GM19025 (cell line): ENCODE results near the gene NPR3.
"Not testable (repeated sequence)": the region's sequence is repeated elsewhere in the genome, so short reads cannot be mapped to it uniquely, and the experiment has no call there.

Source experiments
- ATAC-seq: cut with Tn5 transposase; IDR thresholded peaks from one replicate; pipeline ENCODE4 v1.9.1; 2021; ENCODE audit warnings: mild to moderate bottlenecking, low read depth, moderate library complexity; ENCODE audit not compliant: unreplicated experiment

NPR3 gene

DNA sequence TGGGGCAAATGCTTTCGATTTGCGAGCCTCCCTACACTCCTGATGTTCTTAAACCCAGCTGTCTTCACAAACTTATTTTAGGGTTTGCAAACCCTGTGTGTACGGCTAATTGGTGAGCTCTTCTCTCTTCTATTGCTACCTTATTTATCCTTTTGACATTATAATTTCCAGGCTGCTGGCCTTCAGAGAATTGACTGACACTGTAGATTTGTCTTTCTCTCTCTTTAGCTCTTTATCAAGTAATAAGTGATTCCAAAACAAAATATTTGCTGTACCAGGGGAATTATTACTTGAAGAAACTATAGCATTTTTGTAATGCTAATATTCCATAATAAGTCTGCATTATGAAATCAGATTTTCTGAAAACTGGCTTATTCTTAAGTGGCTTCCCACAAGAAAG is 92.5 kb downstream of the NPR3 start:
- no peak for ATAC-seq

DNA sequence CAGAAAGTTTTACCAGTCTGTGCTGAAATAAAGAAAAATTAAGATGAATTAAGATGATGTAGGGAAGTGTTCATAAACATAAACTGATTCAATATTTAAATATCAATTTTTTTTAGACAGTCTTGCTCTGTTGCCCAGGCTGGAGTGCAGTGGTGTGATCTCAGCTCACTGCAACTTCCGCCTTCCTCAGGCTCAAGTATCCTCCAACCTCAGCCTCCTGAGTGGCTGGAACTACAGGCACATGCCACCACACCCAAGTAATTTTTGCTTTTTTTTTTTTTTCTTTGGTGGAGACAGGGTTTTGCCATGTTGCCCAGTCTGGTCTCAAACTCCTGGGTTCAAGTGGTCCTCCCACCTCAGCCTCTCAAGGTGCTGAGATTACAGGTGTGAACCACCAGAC is 94.3 kb downstream of the NPR3 start:
- not testable (repeated sequence) for ATAC-seq

- ATAC-seq, result no peak
Observed at GRCh38 chr5:32805971-32806638, 95.0 kb downstream of the NPR3 start.

GRCh38 chr5:32808783-32809182 is 97.7 kb downstream of the NPR3 start:
- no peak for ATAC-seq

- no peak for ATAC-seq
Observed at GRCh38 chr5:32810804-32811203, 99.7 kb downstream of the NPR3 start.

GRCh38 chr5:32812399-32812798 is 101.3 kb downstream of the NPR3 start:
- no peak for ATAC-seq

- no peak for ATAC-seq
Observed at GRCh38 chr5:32814141-32814540, 103.0 kb downstream of the NPR3 start.

GRCh38 chr5:32814620-32815019 is 103.5 kb downstream of the NPR3 start:
- ATAC-seq, result no peak

- no peak for ATAC-seq
Observed at GRCh38 chr5:32827981-32828380, 116.9 kb downstream of the NPR3 start.

DNA sequence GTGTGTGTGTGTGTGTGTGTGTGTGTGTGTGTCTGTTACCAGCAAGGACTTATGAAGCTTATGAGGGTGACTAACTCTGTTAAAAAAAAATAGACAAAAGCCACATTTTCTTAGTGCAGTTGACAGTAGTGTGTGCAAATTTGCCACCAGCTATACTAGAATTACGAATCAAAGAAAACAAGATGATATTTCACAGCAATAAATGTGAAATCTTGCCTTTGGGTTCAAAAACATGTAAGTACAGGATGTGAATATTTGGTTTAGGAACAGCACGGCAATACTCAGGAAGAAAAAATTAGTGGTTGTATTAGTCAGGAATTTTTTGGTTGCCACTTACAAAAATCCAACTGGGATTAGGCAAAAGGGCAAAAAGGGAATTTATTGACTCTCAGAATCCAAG is 117.4 kb downstream of the NPR3 start:
- no peak for ATAC-seq

DNA sequence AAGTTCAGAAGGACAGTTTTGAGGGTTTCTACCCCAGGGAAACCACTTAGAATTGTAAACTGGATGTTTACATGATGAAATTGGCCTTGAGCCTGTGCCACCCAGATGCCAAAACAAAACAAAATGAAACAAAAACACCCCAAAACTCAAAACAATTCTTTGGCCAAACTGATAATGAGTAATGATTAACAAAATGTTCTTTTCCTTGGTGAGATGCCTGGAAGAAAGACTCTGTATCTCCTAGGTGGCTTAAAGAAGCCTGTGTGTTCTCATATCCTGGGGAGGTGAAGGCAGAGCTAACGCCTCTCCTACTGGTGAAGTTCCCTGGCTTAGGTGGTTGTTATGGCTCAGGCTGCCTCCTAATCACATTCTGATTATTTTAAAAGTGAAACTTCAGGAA is 120.5 kb downstream of the NPR3 start:
- ATAC-seq, result no peak

GRCh38 chr5:32833127-32833526 is 122.0 kb downstream of the NPR3 start:
- ATAC-seq, result no peak

DNA sequence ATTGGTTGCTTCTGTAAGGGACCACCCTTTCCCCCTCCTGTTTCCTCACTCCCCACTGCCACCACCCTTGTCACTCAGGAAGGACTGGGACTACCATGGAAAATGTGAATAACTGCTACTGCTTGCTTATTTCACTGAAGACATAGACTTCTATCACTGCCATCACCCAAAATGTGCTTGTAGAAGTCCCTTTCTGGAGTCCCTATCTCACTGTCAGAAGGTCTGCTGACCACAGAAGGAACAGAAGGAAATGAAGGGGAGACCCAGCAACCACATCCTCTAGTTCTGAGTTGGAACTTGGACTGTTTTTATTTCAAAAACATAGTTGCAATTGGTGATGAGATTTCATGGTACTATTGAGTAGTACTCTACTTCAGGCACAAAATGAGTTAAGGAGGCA is 122.5 kb downstream of the NPR3 start:
- no peak for ATAC-seq

GRCh38 chr5:32834251-32834650 is 123.1 kb downstream of the NPR3 start:
- ATAC-seq, result no peak

DNA sequence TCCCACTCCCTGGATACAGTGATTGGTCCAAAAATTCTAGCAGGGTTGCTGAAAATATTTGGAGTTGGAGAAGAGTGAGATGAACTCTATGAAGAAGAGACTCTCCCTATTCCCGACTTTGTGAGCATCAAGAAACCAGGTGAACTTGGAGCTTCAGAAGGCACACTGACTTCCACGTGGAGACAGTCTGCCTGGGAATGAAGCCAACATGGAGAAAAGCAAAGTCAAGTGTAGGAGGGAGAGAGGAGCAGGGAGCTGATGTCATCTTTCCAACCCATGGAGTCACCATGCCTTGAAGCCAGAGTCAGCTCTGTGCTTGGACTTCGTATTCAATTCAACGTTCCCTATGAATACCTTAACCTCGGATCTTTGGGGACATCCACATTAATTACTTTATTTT is 125.1 kb downstream of the NPR3 start:
- ATAC-seq, result no peak

- no peak for ATAC-seq
Observed at GRCh38 chr5:32837211-32837610, 126.1 kb downstream of the NPR3 start.

DNA sequence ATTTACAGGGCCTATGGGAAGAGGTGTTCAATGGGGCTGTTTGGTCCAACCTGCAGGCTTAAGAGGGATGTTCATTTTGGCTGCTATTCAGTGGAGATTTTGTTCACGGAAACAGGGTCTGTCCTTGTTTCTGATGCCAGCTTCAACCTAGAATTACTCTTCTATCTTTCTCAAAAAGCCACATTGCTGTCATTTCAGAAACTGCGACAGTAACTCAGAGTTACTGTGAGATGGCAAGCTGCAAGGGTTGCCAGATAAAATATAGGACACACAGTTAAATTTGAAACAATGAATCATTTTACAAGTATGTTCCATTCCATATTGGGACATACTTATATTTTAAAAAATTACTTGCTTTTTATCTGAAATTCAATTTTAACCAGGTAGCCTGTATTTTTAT is 128.0 kb downstream of the NPR3 start:
- ATAC-seq, result no peak

- ATAC-seq, result no peak
Observed at GRCh38 chr5:32840606-32841005, 129.5 kb downstream of the NPR3 start.
